Measurements from ENCODE around the gene GPBP1.
"Not testable (repeated sequence)": the region's sequence is repeated elsewhere in the genome, so short reads cannot be mapped to it uniquely, and the experiment has no call there.

The GPBP1 gene

DNA sequence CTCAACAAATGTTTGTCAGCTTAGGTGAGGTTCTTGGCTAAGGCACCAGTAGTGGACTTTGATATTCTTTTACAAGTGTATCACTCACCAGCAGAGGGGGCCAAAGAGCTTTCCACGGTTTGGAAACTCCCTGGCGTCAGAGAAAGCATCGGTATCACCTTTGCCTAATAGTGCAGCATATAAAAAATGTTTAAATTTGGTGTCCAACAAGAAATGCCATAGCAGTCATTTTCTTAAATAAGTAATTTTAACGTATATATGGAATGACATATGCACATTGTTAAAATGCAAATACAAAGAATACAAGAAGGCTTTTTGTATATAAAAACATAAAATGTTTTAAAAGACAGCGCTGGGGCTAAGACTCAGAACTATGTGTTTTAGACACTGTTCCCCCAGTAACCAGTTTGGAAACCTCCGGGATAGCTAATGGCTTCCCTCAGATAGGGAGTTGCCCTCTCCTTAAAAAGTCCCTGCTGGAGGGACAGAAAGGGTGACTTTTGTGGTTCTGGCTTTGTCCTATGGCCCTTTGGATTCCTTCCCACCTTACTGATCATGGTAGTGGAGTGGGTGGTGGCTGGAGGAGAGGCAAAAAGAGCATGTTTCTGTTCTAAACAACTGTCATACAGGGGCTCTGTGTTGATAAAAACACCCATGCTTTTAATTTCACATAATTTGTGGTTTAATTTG lies 124.6 kb downstream of the GPBP1 start:
- peak; percentile 84 for DNase-seq

DNA sequence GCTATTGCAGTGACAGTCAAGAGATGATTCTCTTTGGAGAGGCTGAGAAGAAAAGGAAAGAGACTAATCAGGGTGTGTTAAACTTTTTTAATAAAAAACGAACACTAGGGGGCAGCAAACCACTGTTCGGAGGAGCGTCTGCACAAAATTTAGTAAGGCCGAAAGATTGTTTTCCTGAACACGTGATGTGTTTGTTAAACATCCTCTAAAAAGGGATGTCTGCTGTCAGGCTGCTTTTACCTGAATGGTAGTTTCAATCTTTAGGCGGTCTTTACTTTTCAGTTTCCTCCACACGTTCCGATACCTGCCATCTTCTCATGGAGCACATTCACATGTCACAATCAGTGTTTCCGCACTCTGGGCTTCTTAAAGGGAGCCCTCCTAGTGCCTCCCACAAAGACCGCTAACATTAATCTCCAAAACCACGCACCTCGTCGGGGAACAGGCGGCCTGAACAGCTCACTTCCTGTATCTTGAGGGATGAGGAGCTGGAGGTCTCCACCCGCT lies 125.2 kb downstream of the GPBP1 start:
- peak; percentile 24 for DNase-seq

DNA sequence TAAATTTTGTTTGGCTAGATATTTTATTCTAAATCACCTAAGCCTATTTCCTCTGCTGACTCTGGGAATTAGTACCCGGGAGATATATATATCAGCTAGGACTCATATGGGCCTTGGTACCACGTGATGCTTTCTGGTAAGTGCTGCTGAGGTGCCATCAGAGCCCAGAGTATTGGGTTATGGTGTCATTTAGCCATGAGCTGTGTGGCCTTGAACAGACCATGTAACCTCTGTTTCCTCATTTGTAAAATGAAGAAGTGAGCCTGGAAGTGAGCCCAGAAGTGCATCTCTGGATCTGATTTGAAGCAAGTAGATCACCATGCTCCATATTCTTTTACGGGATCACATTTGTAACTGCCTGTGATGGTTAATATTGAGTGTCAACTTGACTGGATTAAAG lies 126.1 kb downstream of the GPBP1 start:
- DNase-seq = no peak

DNA sequence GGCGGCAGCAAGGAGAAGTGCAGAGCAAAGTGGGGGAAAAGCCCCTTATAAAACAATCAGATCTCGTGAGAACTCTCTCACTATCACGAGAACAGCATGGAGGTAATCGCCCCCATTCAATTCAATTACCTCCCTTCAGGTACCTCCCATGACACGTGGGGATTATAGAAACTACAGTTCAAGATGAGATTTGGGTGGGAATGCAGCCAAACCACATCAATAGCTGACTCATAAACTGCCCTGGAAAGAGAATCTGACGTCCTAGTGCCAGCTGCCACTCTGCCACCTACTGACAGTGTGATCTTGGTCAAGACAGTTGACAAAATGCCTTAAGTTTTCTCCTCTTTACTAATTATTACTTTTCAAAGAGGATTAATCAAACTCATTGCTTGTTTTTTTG lies 128.3 kb downstream of the GPBP1 start:
- peak; percentile 39 for DNase-seq

DNA sequence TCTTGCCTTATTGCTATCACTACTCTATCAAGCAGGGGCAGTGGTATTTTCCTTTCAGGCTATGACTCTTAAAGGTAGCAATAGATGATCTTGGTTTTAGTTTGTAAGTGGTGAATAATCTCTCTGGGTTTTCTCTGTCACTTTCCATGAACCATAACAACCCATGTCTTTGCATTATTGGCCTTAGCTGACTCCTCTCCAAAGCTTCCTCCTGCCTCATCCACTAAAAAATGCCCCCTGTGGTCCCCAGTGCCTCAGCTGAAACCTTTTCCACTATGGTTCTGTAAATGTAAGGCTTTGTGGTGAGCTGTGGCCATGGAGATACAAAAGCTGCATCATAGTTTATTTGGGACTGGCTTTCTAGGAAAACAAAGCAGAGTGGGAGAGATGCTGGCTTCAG lies 128.8 kb downstream of the GPBP1 start:
- no peak for DNase-seq

DNA sequence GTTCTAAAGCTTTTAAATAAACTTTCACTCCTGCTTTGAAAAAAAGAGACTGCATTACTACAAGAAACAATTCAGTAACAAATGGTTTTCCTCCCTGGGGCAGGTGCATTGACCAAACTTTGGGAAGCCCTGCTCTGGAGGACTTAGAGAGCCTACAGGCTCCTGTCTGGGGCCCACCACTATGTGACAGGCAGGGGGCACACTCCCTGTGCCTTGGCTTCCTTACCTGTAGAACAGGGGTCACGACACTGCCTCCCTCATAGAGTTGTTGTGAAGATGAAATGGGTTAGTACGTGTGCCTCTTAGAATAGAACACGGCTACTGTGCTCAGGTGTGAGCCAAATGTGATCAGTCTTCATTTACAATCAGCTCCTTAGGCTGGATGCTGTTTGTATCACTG lies 130.1 kb downstream of the GPBP1 start:
- no peak for DNase-seq

DNA sequence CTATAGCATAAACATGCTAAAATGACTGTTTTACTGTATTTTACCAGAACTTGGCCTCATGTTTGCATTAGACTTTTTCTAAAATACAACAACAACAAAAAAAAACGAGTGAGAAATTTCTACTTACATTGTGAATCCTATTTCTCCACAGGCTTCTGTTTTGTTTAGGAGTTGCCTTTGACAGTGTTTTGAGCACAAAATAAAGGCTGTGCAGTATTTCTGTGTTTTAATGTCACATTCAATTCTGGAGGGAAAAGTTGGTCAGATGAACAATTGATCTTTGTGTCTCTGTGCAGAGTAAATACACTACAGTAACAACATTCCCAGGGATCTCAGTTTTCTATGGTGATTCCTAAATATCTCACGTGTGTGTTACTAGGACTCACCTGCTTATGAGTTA lies 131.1 kb downstream of the GPBP1 start:
- DNase-seq = no peak

DNA sequence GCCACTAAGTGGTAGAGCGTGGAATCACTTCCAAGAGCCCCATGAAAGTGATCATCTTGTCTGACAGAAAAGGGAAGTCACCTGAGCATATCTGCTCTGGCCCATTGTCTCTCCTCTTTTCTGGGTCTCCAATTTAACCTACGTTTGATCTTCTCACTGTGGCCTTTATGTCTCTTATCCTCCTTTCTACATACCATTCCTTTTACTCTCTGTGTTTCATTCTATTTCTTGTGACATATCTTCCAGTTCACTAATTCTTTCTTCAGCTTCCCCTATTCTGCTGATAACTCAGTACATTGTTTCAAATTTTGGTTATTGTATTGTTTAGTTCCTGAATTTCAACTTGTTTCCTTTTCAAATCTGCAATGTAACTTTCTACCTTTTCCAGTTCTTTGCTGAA lies 132.5 kb downstream of the GPBP1 start:
- no peak for DNase-seq

DNA sequence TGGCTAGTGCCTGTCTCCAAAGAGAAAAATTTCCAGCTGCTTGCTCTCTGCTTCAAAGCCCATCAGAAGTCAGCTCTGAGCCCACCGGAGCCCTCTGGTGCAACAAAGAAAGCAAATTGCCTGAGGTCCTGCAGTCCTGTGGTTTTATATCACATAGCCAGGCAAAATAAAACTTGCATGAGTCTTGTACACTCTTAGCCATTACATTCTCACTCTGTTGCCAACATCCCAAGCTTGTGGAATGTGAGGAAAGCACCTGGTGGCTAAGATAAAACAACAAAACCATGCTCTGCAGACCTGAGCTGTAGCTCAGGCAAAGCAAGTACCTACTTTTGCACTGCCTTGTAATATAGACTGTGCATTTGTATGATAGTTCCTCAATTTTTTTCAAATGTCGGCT lies 133.7 kb downstream of the GPBP1 start:
- DNase-seq = no peak

DNA sequence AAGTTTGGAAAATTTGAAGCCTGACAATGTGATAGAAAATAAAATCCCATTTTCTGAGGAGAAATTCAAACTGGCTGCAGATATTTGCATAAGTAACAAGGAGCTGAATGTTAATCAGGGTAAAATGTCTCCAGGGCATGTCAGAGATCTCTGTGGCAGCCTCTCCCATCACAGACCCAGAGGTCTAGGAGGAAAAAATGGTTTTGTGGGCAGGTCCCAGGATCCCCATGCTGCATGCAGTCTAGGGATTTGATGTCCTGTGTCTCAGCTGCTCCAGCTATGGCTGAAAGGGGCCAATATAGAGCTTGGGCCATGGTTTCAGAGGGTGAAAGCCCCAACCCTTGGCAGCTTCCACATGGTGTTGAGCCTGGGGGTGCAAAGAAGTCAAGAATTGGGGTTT lies 135.2 kb downstream of the GPBP1 start:
- DNase-seq = not testable (repeated sequence)

DNA sequence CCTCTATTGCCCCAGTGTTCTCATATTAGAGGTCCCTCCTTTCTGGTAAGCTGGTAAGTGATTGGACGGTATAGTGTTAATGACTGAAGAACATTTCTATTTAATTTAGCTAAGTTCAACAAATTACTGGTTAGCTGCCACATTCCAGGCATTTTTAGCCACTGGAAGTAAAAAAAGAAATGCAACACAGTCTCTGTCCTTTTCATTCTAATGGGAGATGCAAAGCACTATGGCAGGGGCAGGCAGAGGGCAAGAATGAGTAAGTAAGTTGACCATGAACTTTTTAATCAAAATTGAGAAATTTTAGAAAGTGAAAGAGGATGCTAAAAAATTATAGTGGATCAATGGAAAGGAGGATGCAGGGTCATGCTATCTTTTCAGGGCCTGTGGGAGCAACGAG lies 137.4 kb downstream of the GPBP1 start:
- DNase-seq = no peak

DNA sequence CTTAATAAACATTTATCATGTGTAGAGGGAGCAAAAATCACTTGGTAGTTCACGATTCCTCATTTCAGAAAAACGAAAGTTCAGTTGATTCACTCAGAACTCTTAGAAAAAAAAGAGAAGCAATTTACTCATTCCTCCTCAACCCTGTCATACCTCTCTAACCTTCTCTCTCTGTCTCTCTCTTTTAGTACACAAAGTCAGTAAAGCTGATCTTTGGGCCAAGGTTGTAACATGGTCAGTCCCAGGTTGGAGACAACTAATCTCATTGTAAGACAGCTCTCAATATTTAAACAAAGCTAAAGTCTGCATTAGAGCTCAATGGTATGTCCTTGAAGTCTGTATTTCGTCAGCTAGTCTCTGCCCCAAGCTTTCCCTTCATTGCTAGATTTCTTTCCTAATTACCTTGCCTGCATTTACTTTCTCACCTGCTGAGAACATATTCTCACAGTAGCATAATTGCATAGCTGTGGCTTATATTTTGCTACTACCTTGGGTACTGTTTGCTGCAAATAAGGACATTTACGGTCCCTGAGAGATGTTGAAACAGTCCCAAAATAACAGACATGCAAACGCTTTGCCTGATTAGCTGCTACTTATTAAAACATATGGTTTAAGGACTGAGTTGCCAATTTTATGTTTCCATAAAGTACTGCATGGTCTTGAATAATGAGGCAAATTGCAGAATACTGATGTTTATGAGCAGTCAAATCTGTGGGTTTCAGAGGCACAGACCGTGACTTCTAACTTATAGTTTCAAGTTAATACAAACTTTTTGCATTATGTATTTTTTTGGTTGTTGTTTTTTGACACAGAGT lies 138.3 kb downstream of the GPBP1 start:
- no peak for DNase-seq

DNA sequence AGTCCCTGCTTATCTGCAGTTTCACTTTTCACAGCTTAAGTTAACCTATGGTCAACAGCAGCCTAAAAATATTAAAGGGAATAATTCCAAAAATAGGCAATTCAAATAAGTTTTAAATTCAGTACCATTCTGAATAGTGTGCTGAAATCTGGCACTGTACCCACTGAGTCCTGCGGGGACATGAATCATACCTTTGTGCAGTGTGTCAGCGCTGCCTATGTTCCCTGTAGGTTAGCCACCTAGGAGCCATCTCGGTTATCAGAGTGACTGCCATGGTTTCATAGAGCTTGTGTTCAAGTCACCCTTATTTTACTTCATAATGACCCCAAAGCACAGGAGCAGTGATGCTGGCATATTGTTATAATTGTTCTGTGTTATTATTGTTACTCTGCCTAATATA lies 139.9 kb downstream of the GPBP1 start:
- no peak for DNase-seq

All from activated CD8-positive, alpha-beta memory T cell treated with anti-CD3 and anti-CD28 coated beads, Interleukin-2, amount 50 U/mL, for 4 hours (primary cell).